Prostate gland (tissue), 2 donors: ENCODE data around the gene BTG2. TPM values are rescaled to one million over a fixed set of nuclear protein-coding genes. Genes with fewer than 3 reads are reported as not detected.
A peak's percentile ranks its signal among the peaks of the same experiment; 100 is the strongest.

Experiments used
- DNase-seq: peaks from one replicate; pipeline ENCODE4 v3.0.0-alpha.2; 2019; ENCODE audit warnings: low spot score
- H3K27ac ChIP-seq, 2 donors: fragments of 200-600 bp; sonication (generic); 2 replicates each; pipeline ENCODE4 v1.5.1; 2017 to 2019
- H3K27me3 ChIP-seq: fragments of 200-600 bp; sonication (generic); replicated peaks from 2 replicates; pipeline ENCODE4 v1.5.1; 2019; ENCODE audit not compliant: insufficient read depth
- H3K36me3 ChIP-seq, 2 donors: fragments of 200-600 bp; sonication (generic); 1 replicate in 1 of 2; 2 replicates in 1 of 2; pipeline versions ENCODE4 v1.5.1 to v1.8.1; 2017 to 2019
- H3K4me1 ChIP-seq: fragments of 200-600 bp; sonication (generic); replicated peaks from 2 replicates; pipeline ENCODE4 v1.5.1; 2019
- H3K4me3 ChIP-seq, 2 donors: fragments of 200-600 bp; sonication (generic); 2 replicates each; pipeline ENCODE4 v1.5.1; 2017 to 2019
- H3K9me3 ChIP-seq: fragments of 200-600 bp; sonication (generic); 2 replicates; pipeline ENCODE4 v1.5.1; 2017
- POLR2A ChIP-seq: fragments of 450-650 bp; IDR thresholded peaks from one replicate; pipeline ENCODE4 v1.6.1; 2016; ENCODE audit warnings: antibody characterized with exemption, mild to moderate bottlenecking
- POLR2AphosphoS5 ChIP-seq: sonication (generic); formaldehyde crosslinking; IDR thresholded peaks from one replicate; pipeline ENCODE4 v1.6.1; 2017; ENCODE audit warnings: antibody characterized with exemption
- WGBS: methylation state at CpG from one replicate; pipeline ENCODE4 v1.1.5; 2018; 5-methylcytosine and 5-hydroxymethylcytosine counted together
- intact Hi-C: fragments of 100-400 bp; cut with DNase I; formaldehyde crosslinking; loops from one replicate; pipeline ENCODE4 v1.14.2; 2022
- total RNA-seq, 2 donors: library from RNA; depleted of rRNA; stranded (reverse); fragments of >200 nt; gene quantifications; one replicate each; pipeline ENCODE4 v1.1.0, GENCODE V29; 2016
- TF ChIP-seq, protein P1 (sequence below), 4 experiments: fragments of 200-600 bp in 2 of 4; fragments of 450-650 bp in 2 of 4; sonication (generic) in 2 of 4; IDR thresholded peaks; 1 replicate in 3 of 4; 2 replicates in 1 of 4; pipeline ENCODE4 v1.5.1; 2016 to 2019; ENCODE audit warnings: antibody characterized with exemption in 4 of 4, mild to moderate bottlenecking in 2 of 4, moderate library complexity in 2 of 4

The BTG2 gene
- total RNA-seq, 2 donors from 2014 or later: 91.0 to 131 TPM

DNA sequence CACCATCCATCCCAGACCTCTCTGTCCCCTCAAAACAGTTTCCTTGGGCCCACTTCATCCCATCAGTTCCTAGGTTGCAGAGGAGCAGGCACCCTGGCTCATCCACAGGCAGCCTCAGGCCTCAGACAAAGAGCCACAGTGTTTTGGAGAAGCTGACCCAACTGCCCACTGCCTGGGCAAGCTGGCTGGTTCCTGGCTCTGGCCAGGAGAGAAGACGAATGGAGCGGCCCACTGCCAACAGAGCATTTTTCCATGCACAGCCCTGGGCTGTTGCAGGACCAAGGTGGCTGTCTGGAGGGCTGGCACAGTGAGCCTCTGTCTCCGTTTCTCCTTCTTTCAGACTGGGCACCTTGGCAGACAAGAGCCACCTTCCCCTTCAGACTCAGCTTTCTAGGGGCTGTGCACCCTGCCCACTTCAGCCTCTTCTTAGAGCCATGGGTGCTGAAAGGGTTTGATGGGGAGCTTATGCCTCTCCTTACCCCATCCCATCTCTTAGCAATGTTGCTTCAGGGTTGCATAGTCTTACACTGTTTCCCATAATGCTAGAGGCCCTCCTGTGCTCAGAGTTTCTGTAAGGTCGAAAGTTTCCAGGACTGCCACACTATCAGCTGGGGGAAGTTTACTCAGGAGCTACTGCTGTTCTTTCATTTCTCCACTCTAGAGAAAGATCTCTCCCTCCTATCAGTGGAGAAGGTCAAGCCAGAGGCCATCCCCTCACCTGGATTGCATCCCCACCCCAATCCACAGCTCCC is 44.6 kb downstream of the BTG2 start:
- WGBS: 72% methylated on average over 4 of the region's 4 CpGs
- peak overlapping the region in 1 of 2 donors; percentile 27 for H3K4me3 ChIP-seq
- H3K27ac ChIP-seq: peak overlapping the region; percentile 54 to 71
- no peaks in the 10 kb centered on the region for H3K9me3 ChIP-seq
- no peak for TF ChIP-seq POLR2AphosphoS5
- no peak for TF ChIP-seq POLR2A
- TF ChIP-seq, protein P1, sequence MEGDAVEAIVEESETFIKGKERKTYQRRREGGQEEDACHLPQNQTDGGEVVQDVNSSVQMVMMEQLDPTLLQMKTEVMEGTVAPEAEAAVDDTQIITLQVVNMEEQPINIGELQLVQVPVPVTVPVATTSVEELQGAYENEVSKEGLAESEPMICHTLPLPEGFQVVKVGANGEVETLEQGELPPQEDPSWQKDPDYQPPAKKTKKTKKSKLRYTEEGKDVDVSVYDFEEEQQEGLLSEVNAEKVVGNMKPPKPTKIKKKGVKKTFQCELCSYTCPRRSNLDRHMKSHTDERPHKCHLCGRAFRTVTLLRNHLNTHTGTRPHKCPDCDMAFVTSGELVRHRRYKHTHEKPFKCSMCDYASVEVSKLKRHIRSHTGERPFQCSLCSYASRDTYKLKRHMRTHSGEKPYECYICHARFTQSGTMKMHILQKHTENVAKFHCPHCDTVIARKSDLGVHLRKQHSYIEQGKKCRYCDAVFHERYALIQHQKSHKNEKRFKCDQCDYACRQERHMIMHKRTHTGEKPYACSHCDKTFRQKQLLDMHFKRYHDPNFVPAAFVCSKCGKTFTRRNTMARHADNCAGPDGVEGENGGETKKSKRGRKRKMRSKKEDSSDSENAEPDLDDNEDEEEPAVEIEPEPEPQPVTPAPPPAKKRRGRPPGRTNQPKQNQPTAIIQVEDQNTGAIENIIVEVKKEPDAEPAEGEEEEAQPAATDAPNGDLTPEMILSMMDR (IDR thresholded peaks at IDR 0.05): no peak
- H3K36me3 ChIP-seq: no peaks in the 10 kb centered on the region
- H3K4me1 ChIP-seq: no peaks in the 10 kb centered on the region
- H3K27me3 ChIP-seq: no peaks in the 10 kb centered on the region
- intact Hi-C loops: loop anchor here (2.0 kb wide), 1 partner anchor 13 kb away; no protein-coding TSS in a partner anchor
- no peak for DNase-seq

DNA sequence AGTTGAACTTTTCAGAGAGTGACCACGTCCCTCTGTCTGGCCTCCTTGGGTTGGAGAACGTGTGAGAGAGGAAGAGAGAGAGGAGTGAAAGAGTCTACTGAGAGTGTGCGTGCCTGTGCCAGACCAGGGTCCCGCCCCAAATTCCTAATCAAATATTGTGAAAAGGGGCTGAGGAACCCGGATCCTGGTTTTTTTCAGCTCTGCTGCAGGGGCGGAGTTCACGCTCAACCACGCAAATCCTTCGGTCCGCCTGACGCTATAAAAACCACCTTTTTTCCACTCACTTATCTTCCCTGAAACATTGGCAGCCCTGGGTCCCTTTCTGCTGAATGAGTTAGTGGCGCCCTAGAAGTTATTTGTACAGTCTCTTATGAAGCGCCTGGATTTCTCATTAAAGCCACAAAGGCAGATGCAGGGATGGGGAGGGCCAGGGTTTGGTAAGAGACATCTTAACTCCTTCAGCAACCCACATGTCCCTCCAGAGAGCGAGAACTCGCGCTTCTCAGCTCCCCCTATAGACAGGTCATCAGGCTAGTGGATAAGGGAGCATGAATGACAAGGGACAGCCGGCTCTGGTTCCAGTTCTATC is 45.8 kb downstream of the BTG2 start, which contains the start of gene FMOD:
FMOD (minus strand) TSS at position 86 of the 589 bp plus-strand sequence. CDS start 2,852 bp downstream, outside the sequence.
- H3K27me3 ChIP-seq: no peaks in the 10 kb centered on the region
- H3K36me3 ChIP-seq: no peaks in the 10 kb centered on the region
- intact Hi-C loops: no loop called here
- TF ChIP-seq POLR2A (no peak), POLR2AphosphoS5 (peak; percentile 56)
- TF ChIP-seq, protein P1 (IDR thresholded peaks at IDR 0.05): no peak
- peak; percentile 55 for DNase-seq
- peak within 1 kb of the TSS; percentile 15 to 27 for H3K4me3 ChIP-seq
- peak within 1 kb of the TSS; percentile 54 to 71 for H3K27ac ChIP-seq
- no peaks in the 10 kb centered on the region for H3K9me3 ChIP-seq
- WGBS: 7% methylated on average over 17 of the region's 17 CpGs
- H3K4me1 ChIP-seq: no peaks in the 10 kb centered on the region

DNA sequence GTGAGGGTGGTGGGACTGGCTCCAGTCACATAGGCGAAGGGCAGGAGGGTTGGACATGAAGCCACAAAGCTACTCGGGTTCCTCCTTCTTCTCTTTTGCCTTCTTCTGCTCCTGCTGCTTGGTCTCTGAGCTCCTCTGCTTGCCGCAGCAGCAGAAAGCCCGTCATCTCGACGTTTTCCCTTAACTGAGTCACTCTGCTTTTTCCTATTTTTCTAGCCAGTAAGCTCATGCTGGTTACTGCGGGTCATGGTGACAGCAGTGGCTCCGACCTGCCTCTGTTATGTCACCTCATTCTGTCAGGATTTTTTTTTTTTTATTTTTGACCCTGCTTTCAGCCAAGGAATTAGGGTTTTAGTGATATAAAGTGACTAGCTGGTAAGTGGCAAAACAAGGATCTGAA is 48.2 kb downstream of the BTG2 start:
- Histone ChIP-seq H3K9me3 (no peaks in the 10 kb centered on the region), H3K4me3 (no peak overlapping the region), H3K36me3 (no peaks in the 10 kb centered on the region), H3K4me1 (no peaks in the 10 kb centered on the region), H3K27me3 (no peaks in the 10 kb centered on the region), H3K27ac (no peak overlapping the region)
- WGBS: 91% methylated on average over 8 of the region's 8 CpGs
- intact Hi-C loops: no loop called here
- DNase-seq: no peak
- TF ChIP-seq, protein P1 (IDR thresholded peaks at IDR 0.05): no peak
- TF ChIP-seq POLR2AphosphoS5 (no peak), POLR2A (no peak)

DNA sequence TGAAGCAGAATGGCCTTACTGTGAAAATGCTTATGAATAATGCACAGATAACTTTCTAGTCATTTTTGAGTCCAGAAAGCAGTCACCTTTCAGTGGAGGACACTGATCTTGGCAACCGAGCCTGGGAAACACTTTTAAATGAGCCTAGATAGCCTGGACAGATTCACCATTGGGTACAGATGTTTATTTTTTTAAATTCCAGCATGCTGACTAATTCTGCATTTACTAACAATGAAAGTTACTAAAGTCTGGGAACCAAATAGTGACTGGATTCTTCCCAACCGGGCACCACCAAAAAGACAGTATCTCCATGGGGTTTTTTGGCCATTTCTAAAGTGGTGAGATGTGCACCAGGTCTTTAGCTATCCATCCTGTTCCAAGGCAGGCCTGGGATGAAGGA is 48.9 kb downstream of the BTG2 start:
- Histone ChIP-seq H3K9me3 (no peaks in the 10 kb centered on the region), H3K27ac (no peak overlapping the region), H3K36me3 (no peaks in the 10 kb centered on the region), H3K4me1 (no peaks in the 10 kb centered on the region), H3K27me3 (no peaks in the 10 kb centered on the region), H3K4me3 (no peak overlapping the region)
- DNase-seq: no peak
- no peak for TF ChIP-seq POLR2A
- TF ChIP-seq, protein P1 (IDR thresholded peaks at IDR 0.05): no peak
- WGBS: 49% methylated on average over 2 of the region's 2 CpGs
- intact Hi-C loops: no loop called here
